ENCODE measurements around the gene CREBBP.

- TF ChIP-seq CTCF (IDR thresholded peaks at IDR 0.05) (no peak), POLR2AphosphoS5 (IDR thresholded peaks at IDR 0.05) (no peak), POLR2A (IDR thresholded peaks at IDR 0.05) (no peak)
Observed at GRCh38 chr16:3762107-3762750, 118.3 kb downstream of the CREBBP start.

Measured in upper lobe of left lung (tissue), 4 donors.